DMS 273 treated with DMSO at 0.1 percent for 48 hours (cell line): ENCODE measurements around the gene ECSIT.
A peak's percentile ranks its signal among the peaks of the same experiment; 100 is the strongest.

Source experiments
- DNase-seq: peaks from one replicate; lab custom pipeline; 2025; lab: John Stamatoyannopoulos, UW

ECSIT gene

GRCh38 chr19:11549386-11549953 lies 20.5 kb upstream of the ECSIT start:
- DNase-seq = no peak

GRCh38 chr19:11547929-11548700 lies 19.2 kb upstream of the ECSIT start:
- DNase-seq = no peak

- no peak for DNase-seq
These were observed 12.3 kb upstream of the ECSIT start for GRCh38 chr19:11541238-11541637.

GRCh38 chr19:11540645-11541044 lies 11.7 kb upstream of the ECSIT start:
- no peak for DNase-seq

- no peak for DNase-seq
These were observed 10.8 kb upstream of the ECSIT start for GRCh38 chr19:11539495-11540365.

GRCh38 chr19:11538232-11539036 lies 9.5 kb upstream of the ECSIT start, which contains the start of gene CNN1:
TSS of gene CNN1 (plus strand) at chr19:11538851. CDS start at chr19:11538928, 77 bp downstream.
- DNase-seq = no peak

- DNase-seq = peak; percentile 33
These were observed 7.1 kb upstream of the ECSIT start for GRCh38 chr19:11535792-11536595.

GRCh38 chr19:11534948-11535347 lies 6.0 kb upstream of the ECSIT start:
- DNase-seq = no peak

- DNase-seq = no peak
These were observed 5.6 kb upstream of the ECSIT start for GRCh38 chr19:11534538-11534937.

GRCh38 chr19:11530432-11530831 lies 1.5 kb upstream of the ECSIT start:
- DNase-seq = peak; percentile 90

GRCh38 chr19:11519138-11519537 lies 9.8 kb downstream of the ECSIT start:
- DNase-seq = no peak

- no peak for DNase-seq
These were observed 15.0 kb downstream of the ECSIT start for GRCh38 chr19:11513946-11514345.

- no peak for DNase-seq
These were observed 18.5 kb downstream of the ECSIT start for GRCh38 chr19:11510444-11510843.

- no peak for DNase-seq
These were observed 21.4 kb downstream of the ECSIT start for GRCh38 chr19:11507370-11508078.

- DNase-seq = no peak
These were observed 22.0 kb downstream of the ECSIT start for GRCh38 chr19:11506967-11507366.

- DNase-seq = no peak
These were observed 22.8 kb downstream of the ECSIT start for GRCh38 chr19:11506101-11506555.

- DNase-seq = peak; percentile 76
These were observed 23.3 kb downstream of the ECSIT start, which contains the start of gene ZNF653 for GRCh38 chr19:11505504-11506100. TSS of gene ZNF653 (minus strand) at chr19:11505839. CDS start at chr19:11505786, 53 bp downstream.

GRCh38 chr19:11505032-11505503 lies 23.9 kb downstream of the ECSIT start:
- DNase-seq = peak; percentile 87

- no peak for DNase-seq
These were observed 24.4 kb downstream of the ECSIT start for GRCh38 chr19:11504502-11505031.
